Activated CD4-positive, alpha-beta T cell treated with anti-CD3 and anti-CD28 coated beads, Interleukin-2, amount 50 U/mL, for 24 hours (primary cell): ENCODE measurements around the gene DHPS.
A peak's percentile ranks its signal among the peaks of the same experiment; 100 is the strongest.
"Not testable (repeated sequence)": the region's sequence is repeated elsewhere in the genome, so short reads cannot be mapped to it uniquely, and the experiment has no call there.

Source experiments
- DNase-seq, 2 donors: peaks; one replicate each; pipeline ENCODE4 v3.0.0-alpha.2; 2020; ENCODE audit warnings: low read depth in 1 of 2, low spot score in 1 of 2

Gene DHPS

DNA sequence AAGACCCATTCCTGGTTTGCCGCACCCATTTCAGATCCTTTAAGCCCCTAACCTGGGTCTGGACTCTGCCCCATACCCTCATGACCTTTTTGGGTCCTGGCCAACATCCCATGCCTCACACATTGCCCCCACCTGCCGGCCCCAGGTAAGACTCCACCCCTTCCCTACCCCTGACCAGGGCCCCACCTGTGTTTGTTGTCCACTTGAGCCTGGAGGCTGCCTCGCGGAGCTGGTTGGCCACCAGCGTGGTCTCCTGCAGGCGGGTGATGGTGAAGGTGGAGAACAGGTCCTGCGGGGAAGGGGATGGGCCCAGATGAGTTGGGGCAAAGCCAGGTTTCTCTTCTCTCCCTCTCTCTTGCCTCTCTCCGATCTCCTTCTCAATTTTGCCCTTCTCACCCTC lies 34.6 kb downstream of the DHPS start:
- no peak for DNase-seq

- no peak for DNase-seq
Measured at GRCh38 chr19:12646551-12646950, 35.1 kb downstream of the DHPS start.

- not testable (repeated sequence) for DNase-seq
Measured at GRCh38 chr19:12643716-12644115, 38.0 kb downstream of the DHPS start.

DNA sequence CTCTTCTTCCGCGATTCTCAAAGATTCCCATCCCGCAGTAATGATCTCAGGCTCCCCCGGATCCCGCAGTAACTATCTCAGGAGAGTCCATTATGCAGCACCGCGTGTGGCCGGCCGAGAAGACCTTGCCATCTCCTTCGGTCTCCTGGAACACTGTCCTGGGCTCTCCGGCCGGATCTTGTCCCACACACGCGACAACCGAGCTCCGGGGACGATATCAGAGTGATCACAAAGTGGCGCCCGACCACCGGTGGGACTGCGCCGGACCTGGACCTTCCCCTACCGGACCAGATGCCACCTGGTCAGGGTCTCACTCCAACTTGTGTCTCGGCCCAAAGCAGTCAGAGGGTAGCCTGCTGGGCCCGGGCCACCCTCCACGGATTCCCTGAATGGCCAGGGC lies 39.2 kb downstream of the DHPS start:
- no peak for DNase-seq

- DNase-seq: no peak
Measured at GRCh38 chr19:12641456-12641855, 40.2 kb downstream of the DHPS start.

DNA sequence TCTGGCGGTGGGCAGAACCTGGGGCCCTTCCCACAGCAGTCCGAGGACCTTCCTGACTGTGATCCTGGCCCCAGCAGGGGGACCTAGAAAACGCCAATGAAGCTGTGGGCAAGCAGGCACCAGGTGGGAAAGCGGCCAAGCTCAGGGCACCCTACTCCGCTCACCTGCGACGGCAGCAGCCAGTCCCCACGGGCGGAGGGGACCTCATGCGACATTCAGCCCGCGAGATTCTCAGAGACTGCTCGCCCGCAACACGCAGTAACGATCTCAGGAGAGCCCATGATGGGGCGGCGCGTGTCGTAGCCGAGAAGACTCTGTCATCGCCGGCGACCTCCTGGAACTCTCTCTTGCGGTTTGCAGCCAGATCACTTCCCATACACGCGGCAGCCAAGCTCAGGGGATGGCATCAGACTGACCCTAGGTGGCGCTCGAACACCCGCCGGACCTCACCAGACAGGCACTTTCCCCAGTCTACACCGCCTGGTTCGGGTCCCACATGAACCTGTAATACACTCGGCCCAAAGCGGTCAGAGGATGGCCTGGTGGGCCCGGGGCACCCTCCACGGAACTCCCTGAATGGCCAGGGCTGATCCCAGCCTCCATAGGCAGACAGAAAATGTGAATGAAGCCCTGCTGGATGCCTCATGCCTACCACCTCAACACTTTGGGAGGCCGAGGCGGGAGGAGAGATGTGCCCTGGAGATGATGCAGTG lies 41.6 kb downstream of the DHPS start:
- peak; percentile 75 to 87 for DNase-seq

GRCh38 chr19:12638611-12639182 lies 43.0 kb downstream of the DHPS start:
- no peak for DNase-seq

DNA sequence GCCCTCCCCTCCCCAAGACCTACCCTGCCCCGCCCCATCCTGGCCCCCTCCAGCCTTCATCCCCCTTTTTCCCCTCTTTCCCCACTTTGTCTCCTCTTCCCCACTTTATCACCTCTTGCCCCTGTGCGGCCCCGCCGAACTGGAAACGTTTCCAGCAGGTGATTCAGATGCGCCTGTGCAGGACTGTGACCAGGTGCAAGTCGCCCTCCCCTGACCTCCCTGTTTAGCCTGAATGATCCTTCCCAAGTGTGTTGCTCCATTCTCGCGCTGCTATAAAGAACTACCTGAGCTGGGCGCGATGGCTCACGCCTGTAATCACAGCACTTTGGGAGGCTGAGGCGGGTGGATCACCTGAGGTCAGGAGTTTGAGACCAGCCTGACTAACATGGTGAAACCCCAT lies 45.0 kb downstream of the DHPS start:
- no peak for DNase-seq

DNA sequence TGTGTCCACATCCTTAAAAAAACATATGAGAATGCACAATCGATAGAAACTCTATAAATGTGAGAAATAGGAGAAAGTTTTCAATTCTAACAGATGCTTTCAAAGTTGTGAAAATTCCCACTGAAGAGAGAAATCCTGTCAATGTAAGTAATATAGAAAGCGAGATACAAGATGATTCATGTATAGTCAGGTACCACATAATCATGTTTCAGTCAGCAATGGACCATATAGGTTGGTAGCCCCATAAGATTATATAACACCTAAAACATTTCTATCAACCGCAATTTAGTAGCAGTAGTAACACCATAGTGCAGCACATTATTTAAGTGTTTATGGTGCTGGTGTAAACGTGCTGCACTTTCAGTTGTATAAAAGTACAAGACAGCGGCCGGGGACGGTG lies 52.5 kb downstream of the DHPS start:
- no peak for DNase-seq

GRCh38 chr19:12628040-12629022 lies 53.3 kb downstream of the DHPS start:
- DNase-seq: no peak

GRCh38 chr19:12626958-12627357 lies 54.7 kb downstream of the DHPS start:
- DNase-seq: no peak
